Measurements from ENCODE around the gene AKT2.

Gene AKT2

GRCh38 chr19:40271706-40272105 is 13.4 kb downstream of the AKT2 start:
- DNase-seq, result no peak

DNA sequence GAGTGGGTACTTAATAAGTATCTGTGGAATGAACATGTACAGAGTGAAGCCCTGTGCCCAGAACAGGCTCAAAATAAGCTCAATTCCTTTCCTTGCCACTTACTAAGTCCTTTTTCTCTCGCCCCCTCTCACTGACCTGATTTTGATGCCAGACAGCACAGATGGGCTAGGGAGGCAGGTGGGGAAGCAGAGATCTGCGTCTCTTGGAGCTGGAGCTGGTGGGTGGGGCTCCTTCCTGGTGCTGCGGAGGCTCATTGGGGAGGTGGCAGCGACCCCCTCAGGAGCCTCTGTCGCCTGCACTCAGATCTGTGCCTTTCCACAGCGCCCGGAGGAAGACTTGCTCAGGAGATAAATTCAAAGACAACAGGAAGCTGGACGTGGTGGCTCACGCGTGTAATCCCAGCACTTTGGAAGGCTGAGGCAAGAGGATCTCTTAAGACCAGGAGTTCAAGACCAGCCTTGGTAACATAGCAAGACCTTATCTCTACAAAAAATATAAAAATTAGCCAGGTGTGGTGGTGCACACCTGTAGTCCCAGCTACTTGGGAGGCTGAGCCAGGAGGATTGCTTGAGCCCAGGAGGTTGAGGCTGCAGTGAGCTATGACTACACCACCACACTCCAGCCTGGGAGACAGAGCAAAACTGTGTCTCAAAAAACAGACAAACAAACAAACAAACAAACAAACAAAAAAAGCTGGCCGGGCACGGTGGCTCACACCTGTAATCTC is 14.6 kb downstream of the AKT2 start:
- no peak for DNase-seq

DNA sequence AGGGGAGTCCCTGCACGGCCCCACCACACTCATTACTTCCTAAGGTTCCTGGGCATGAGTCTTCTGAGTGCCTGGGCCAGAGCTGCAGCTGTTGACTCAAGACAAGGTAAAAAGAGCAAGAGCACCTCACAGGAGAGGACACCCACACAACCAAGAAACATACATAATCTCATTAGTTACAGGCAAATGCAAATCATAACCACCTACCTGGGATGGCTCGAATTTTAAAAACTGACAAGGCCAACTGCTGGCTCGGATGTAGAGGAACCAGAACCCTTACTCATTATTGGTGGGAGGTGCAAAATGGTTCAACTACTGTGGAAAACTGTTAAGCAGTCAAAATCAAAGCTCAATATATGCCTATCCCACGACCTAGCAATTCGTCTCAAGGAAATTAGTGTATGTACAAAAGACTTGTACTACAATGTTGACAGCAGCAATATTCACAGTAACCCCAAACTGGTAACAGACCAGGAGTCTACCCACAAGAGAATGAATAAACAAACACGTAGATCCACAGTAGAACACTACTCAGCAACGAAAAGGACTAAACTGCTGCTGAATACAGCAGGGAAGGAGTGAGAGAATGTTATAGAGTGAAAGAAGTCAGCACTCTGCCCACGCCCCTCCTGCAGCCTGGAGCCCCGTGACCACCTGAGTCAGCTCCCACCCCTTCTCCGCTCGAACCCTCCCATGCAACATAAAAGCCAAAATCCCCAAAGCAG is 15.8 kb downstream of the AKT2 start:
- no peak for DNase-seq

GRCh38 chr19:40267601-40267997 is 17.5 kb downstream of the AKT2 start:
- no peak for DNase-seq

DNA sequence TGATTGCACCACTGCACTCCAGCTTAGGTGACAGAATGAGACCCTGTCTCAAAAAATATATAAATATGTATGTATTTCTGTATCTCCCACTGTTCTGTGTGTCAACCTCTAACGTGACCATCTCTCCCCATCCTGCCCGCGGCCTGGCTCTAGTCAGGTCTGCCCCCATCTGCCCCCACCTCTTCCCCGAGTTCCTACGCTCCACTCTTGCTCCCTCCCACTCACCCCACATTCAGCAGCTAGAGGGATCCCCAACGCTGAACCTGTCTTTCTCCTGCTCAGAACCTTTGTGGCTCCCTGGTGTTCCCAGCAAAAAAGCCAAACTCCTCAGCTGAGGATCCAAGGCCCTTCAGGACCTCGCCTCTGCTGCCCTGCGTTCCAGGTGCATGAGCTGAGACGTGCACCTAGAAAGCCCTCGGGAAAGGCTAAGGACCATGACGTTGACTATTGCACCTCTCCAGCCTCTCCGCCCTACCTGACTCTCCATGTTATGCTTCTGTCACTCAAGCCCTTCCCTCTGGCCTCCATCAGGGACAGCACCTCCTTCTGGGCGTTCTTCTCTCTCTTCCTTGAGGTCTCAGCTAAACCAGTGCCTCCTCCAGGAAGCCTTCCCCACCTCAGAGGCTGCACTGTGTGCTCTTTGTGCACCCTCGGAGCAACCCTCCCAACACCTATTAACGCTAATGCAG is 18.1 kb downstream of the AKT2 start:
- DNase-seq, result no peak

DNA sequence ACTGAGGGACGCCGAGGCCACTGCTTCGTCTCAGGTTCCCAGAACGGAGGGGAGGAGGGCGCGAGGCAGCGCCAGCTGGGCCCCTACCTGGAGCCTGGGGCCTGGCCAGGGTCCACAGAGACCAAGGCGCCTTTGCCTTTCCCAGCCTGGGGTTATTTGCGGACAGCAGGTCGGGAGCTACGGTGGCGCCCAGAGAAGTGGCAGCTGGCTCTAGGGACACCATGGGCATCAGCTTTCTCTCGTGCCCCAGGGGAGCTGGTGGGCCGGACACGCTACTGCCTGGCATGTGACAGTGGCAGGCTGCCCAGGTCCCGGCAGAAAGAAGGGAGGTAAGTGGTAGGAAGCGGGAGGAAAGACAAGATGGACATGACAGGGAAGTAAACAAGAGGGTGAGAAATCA is 19.0 kb downstream of the AKT2 start:
- no peak for DNase-seq

DNA sequence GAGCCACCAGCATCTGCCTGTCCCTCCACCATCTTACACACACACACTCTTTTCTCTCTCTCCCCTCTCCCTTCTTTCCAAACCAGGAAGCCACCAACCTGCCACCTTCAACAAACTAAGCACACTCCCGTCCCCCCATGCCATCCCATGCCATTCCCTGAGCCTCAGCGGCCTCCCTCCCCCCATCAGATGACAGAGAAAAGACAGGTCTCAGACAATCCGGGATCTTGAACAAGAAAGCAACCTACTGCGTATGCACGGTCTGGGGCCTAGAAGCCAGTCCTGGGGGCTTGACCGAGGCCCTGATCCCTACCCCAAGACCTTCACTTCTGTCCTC is 19.4 kb downstream of the AKT2 start:
- DNase-seq, result no peak

GRCh38 chr19:40265055-40265762 is 19.9 kb downstream of the AKT2 start:
- DNase-seq, result no peak

GRCh38 chr19:40264314-40265054 is 20.7 kb downstream of the AKT2 start:
- DNase-seq, result no peak

GRCh38 chr19:40263440-40264313 is 21.5 kb downstream of the AKT2 start:
- no peak for DNase-seq

DNA sequence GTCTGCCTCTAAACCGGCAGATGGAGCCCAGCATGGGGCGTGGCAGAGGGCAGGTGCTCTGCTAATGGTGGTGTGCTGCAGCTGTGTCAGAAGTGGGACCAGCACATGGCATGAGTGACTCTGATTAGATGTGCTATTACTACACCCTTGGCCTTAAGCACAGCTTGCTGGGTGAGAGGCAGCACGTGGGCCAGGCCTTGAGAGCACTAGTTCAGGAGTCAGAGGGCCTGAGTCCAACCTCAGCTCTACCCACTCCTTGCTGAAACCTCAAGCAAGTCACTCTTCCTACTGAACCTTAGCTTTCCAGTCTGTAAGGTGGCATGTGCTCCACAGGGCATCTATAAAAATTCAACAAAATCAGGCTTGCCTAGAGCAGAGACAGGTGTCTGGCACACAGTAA is 22.7 kb downstream of the AKT2 start:
- no peak for DNase-seq

DNA sequence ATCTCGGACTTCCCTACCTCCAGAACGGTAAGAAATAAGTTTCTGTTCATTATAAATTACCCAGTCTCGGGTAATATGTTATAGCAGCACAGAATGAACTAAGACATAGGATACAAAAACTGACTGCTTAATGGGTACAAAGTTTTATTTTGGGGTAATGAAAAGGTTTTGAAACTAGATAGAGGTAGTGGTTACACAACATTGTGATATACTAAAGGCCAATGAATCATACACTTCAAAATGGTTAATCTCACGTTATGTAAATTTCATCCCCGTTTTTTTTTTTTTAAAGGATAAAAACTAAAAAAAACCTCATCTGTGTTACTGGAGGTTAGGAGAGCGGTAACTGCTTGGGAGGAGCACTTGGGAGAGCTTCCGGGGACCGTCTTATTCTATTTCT is 23.5 kb downstream of the AKT2 start:
- DNase-seq, result no peak

DNA sequence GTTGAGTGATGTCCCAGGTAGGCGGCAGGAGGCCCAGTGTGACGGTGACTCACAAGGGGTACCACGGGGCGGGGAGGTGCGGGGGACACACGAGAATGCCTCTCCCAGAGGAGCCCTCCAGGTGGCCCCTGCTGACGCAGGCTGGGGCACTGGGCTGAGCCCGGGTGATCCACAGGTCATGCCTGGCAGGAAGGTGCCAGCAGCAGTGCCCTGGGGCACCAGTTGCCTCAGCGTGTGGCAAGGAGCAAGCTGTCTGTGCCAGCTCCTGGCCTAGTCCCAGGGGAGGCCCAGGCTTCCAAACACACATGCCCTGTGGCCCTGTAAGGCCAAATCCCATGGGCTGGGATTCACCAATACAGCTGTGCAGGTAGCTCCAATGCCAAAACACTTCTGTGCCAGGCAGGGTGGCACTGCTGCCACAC is 28.0 kb downstream of the AKT2 start:
- no peak for DNase-seq

DNA sequence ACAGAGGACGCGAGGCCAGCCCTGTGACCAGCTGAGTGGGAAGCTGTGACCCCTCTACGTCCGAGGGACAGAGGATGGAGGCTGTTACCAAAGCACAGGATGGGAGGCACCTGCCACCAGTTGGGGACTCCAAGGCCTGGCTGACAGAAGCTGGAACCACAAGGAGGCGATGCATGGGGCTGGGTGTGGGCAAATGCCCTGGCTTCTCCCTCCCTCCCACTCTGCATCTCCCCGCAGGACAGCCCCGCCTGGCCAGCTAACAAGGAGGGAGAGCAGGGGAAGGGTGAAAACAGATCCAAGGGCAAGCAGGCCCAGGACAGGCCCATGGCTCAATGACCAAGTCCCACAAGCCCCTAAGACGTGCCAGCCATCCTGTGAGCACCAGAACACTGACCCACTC is 28.6 kb downstream of the AKT2 start:
- no peak for DNase-seq

DNA sequence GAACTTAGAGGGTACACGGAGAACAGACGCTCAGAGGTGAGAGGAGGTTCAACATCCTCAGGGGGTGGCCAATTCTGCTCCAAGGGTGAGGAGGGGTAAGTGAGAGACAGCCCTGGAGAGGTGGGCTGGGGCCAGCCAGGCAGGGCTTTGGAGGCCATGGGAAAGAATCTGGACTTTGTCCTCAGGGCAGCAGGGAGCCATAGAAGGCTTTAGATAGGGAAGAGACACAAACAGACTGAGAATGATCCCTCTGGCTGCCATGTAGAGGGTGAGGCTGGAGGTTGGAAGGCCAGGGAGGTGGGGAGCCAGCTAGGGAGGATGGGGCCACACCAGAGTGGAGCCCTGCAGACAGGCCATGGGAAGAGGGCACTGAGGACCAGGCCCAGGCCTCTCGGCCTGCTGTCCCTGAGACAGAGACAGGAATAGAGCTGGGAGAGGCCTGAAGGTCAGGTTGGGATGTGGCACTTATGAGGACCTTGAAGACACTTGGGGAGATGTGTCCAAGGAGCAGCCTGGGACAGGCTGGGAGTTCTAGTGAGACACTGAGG is 29.5 kb downstream of the AKT2 start:
- no peak for DNase-seq

- no peak for DNase-seq
Observed at GRCh38 chr19:40254714-40255418, 30.3 kb downstream of the AKT2 start.

DNA sequence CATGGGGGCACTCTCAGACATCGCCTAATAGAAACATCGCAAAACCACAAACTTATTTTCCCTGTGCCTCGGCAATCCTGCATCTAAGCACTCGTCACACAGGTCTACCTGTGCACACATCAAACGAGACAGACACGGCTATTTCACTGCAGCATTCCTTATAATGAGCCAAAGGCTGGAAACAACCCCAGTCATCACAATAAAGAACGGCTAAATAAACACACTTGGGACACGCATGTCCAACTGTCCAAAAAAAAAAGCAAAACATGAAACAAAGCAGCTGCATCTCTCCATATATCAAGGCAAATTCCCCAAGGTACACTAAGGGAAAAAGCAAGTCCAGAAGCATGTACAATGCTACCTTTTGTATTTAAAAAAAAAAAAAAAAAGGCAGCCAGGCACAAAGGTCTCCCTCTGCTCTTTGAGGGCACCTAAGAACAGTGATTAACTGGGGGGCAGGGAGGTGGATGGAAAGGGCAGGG is 31.5 kb downstream of the AKT2 start:
- DNase-seq, result no peak

- no peak for DNase-seq
Observed at GRCh38 chr19:40252395-40252794, 32.8 kb downstream of the AKT2 start.

GRCh38 chr19:40251991-40252390 is 33.2 kb downstream of the AKT2 start:
- DNase-seq, result no peak

- DNase-seq, result no peak
Observed at GRCh38 chr19:40251244-40251643, 33.9 kb downstream of the AKT2 start.

GRCh38 chr19:40249781-40250180 is 35.4 kb downstream of the AKT2 start:
- no peak for DNase-seq
